Choroid plexus epithelial cell (primary cell): ENCODE data around the gene COL4A1.
A peak's percentile ranks its signal among the peaks of the same experiment; 100 is the strongest.

Experiments used
- DNase-seq: peaks from one replicate; pipeline ENCODE4 v3.0.0-alpha.2; 2010; ENCODE audit warnings: low read depth
- H3K4me3 ChIP-seq: 2 replicates; pipeline ENCODE4 v1.5.1; 2011; ENCODE audit warnings: low read depth, mild to moderate bottlenecking, control low read depth, low read length, moderate library complexity
- CTCF ChIP-seq: conservative IDR thresholded peaks from 2 replicates; pipeline ENCODE4 v1.5.1; 2011; ENCODE audit warnings: low read depth, mild to moderate bottlenecking, control low read depth, inconsistent platforms, low read length, moderate library complexity

The COL4A1 gene

GRCh38 chr13:110237875-110238817, 68.8 kb downstream of the COL4A1 start:
- no peak for DNase-seq
- H3K4me3 ChIP-seq: no peak overlapping the region
- no peak for TF ChIP-seq CTCF

GRCh38 chr13:110236831-110237261, 70.1 kb downstream of the COL4A1 start:
- TF ChIP-seq CTCF: no peak
- DNase-seq: no peak
- no peak overlapping the region for H3K4me3 ChIP-seq

- no peak overlapping the region for H3K4me3 ChIP-seq
- no peak for DNase-seq
- TF ChIP-seq CTCF: no peak
Measured at GRCh38 chr13:110236431-110236830, 70.5 kb downstream of the COL4A1 start.

GRCh38 chr13:110234532-110234931, 72.4 kb downstream of the COL4A1 start:
- TF ChIP-seq CTCF: no peak
- no peak overlapping the region for H3K4me3 ChIP-seq
- DNase-seq: no peak

- no peak for TF ChIP-seq CTCF
- peak; percentile 67 for DNase-seq
- no peak overlapping the region for H3K4me3 ChIP-seq
Measured at GRCh38 chr13:110233951-110234280, 73.0 kb downstream of the COL4A1 start.

GRCh38 chr13:110233181-110233950, 73.6 kb downstream of the COL4A1 start:
- peak; percentile 92 for DNase-seq
- TF ChIP-seq CTCF: no peak
- H3K4me3 ChIP-seq: peak overlapping the region; percentile 20
